Measurements from ENCODE around the gene STIM1. TPM values are rescaled to one million over a fixed set of nuclear protein-coding genes. Genes with fewer than 3 reads are reported as not detected.
A peak's percentile ranks its signal among the peaks of the same experiment; 100 is the strongest.

STIM1 gene
- total RNA-seq, 1 experiment from 2014 or later = 28.3 TPM

GRCh38 chr11:3855808-3856491 lies 486 bp downstream of the STIM1 start:
- DNase-seq = peak in 1 of 2 experiments; percentile 43
- H3K4me1 ChIP-seq (replicated peaks; ENCODE audit: insufficient read depth) = peaks cover 48% of the 10 kb centered on the region
- H2AFZ ChIP-seq = peak overlapping the region; percentile 85
- H3K9me2 ChIP-seq (ENCODE audit: insufficient read depth) = no peaks in the 10 kb centered on the region
- H3K9me3 ChIP-seq (ENCODE audit: insufficient read depth, low read depth) = no peaks in the 10 kb centered on the region
- intact Hi-C loops (cut with micrococcal nuclease; ENCODE audit: unreplicated experiment) = loop anchor here (1.0 to 5.0 kb wide), 3 partner anchors 49 to 216 kb away; no protein-coding TSS in a partner anchor
- TF ChIP-seq CTCF (conservative IDR thresholded peaks at IDR 0.05) (no peak), EZH2 (IDR thresholded peaks at IDR 0.05; ENCODE audit: low read depth) (no peak)
- ChIA-PET POLR2A (ENCODE audit: unreplicated experiment) (interaction anchor here (0.6 kb wide), 1 partner anchor 56 kb away, joined by 4 read pairs; no protein-coding TSS in a partner anchor), CTCF (interaction anchor here (1.2 to 1.6 kb wide), 3 partner anchors 50 to 218 kb away, joined by 5 to 6 read pairs (median 6); no protein-coding TSS in a partner anchor)
- no peaks in the 10 kb centered on the region for H3F3A ChIP-seq (ENCODE audit: insufficient read depth, low read depth)
- peak overlapping the region; percentile 53 for H3K27ac ChIP-seq
- peak overlapping the region; percentile 93 for H3K4me2 ChIP-seq
- H3K79me2 ChIP-seq (ENCODE audit: low read depth) = peaks cover 51% of the 10 kb centered on the region
- H4K20me1 ChIP-seq (ENCODE audit: insufficient read depth) = no peaks in the 10 kb centered on the region
- H3K4me3 ChIP-seq = peak overlapping the region; percentile 82
- no peaks in the 10 kb centered on the region for H3K27me3 ChIP-seq (ENCODE audit: insufficient read depth, low read depth)
- BruUV-seq (replicated peaks) = no TSS peak
- no peaks in the 10 kb centered on the region for H3K36me3 ChIP-seq (ENCODE audit: low read depth)

- DNase-seq = no peak
- no peaks in the 10 kb centered on the region for H3K36me3 ChIP-seq (ENCODE audit: low read depth)
- CTCF ChIA-PET = no interaction called here
- intact Hi-C loops (cut with micrococcal nuclease; ENCODE audit: unreplicated experiment) = loop anchor here (5.0 kb wide), 1 partner anchor 100 kb away; no protein-coding TSS in a partner anchor
- H3K4me3 ChIP-seq = peak overlapping the region; percentile 82
- TF ChIP-seq EZH2 (IDR thresholded peaks at IDR 0.05; ENCODE audit: low read depth) = no peak
- TF ChIP-seq CTCF (conservative IDR thresholded peaks at IDR 0.05) = no peak
- H3K9me2 ChIP-seq (ENCODE audit: insufficient read depth) = no peaks in the 10 kb centered on the region
- peak overlapping the region; percentile 93 for H3K4me2 ChIP-seq
- H3F3A ChIP-seq (ENCODE audit: insufficient read depth, low read depth) = no peaks in the 10 kb centered on the region
- H2AFZ ChIP-seq = 0 out of 2 replicates have a peak overlapping the region, but pooled peaks have one; percentile 85
- H3K9me3 ChIP-seq (ENCODE audit: insufficient read depth, low read depth) = no peaks in the 10 kb centered on the region
- H3K4me1 ChIP-seq (replicated peaks; ENCODE audit: insufficient read depth) = peaks cover 48% of the 10 kb centered on the region
- H3K27me3 ChIP-seq (ENCODE audit: insufficient read depth, low read depth) = no peaks in the 10 kb centered on the region
- no peaks in the 10 kb centered on the region for H4K20me1 ChIP-seq (ENCODE audit: insufficient read depth)
- H3K79me2 ChIP-seq (ENCODE audit: low read depth) = peaks cover 60% of the 10 kb centered on the region
- POLR2A ChIA-PET (ENCODE audit: unreplicated experiment) = no interaction called here
- BruUV-seq (replicated peaks) = TSS peak; percentile 29
- no peak overlapping the region for H3K27ac ChIP-seq
These were observed 1.5 kb downstream of the STIM1 start for GRCh38 chr11:3856856-3857553.

GRCh38 chr11:3857628-3858027 lies 2.2 kb downstream of the STIM1 start:
- CTCF ChIA-PET = no interaction called here
- Histone ChIP-seq H3K4me1 (replicated peaks; ENCODE audit: insufficient read depth) (peaks cover 48% of the 10 kb centered on the region), H3K9me3 (ENCODE audit: insufficient read depth, low read depth) (no peaks in the 10 kb centered on the region), H3K4me3 (peak overlapping the region; percentile 82; the same call in 1 of the 2 replicates), H4K20me1 (ENCODE audit: insufficient read depth) (no peaks in the 10 kb centered on the region), H3K36me3 (ENCODE audit: low read depth) (no peaks in the 10 kb centered on the region), H3K27me3 (ENCODE audit: insufficient read depth, low read depth) (no peaks in the 10 kb centered on the region), H2AFZ (no peak overlapping the region), H3K4me2 (peak overlapping the region; percentile 93), H3K9me2 (ENCODE audit: insufficient read depth) (no peaks in the 10 kb centered on the region), H3K27ac (no peak overlapping the region), H3F3A (ENCODE audit: insufficient read depth, low read depth) (no peaks in the 10 kb centered on the region), H3K79me2 (ENCODE audit: low read depth) (peaks cover 66% of the 10 kb centered on the region)
- BruUV-seq (replicated peaks) = no TSS peak
- no peak for TF ChIP-seq EZH2 (IDR thresholded peaks at IDR 0.05; ENCODE audit: low read depth)
- no peak for TF ChIP-seq CTCF (conservative IDR thresholded peaks at IDR 0.05)
- no peak for DNase-seq
- POLR2A ChIA-PET (ENCODE audit: unreplicated experiment) = no interaction called here
- intact Hi-C loops (cut with micrococcal nuclease; ENCODE audit: unreplicated experiment) = loop anchor here (5.0 kb wide), 1 partner anchor 100 kb away; no protein-coding TSS in a partner anchor
